Stimulated activated CD4-positive, alpha-beta T cell treated with anti-CD3 and anti-CD28 coated beads, Interleukin-15, amount 100 ng/mL, for 48 hours (primary cell): ENCODE results near the gene PATL2.
"Not testable (repeated sequence)": the region's sequence is repeated elsewhere in the genome, so short reads cannot be mapped to it uniquely, and the experiment has no call there.

Experiments
- DNase-seq, 2 donors: peaks; one replicate each; pipeline ENCODE4 v3.0.0-alpha.2; 2020; ENCODE audit warnings: low read depth in 2 of 2

PATL2 gene

GRCh38 chr15:44711096-44711742 is at the start of gene PATL2, which contains the start of gene B2M:
Gene PATL2 (minus strand): TSS chr15:44711323. CDS start chr15:44676490, 34,833 bp downstream.
Gene B2M (plus strand): TSS chr15:44711517. CDS start chr15:44711547, 30 bp downstream.
- DNase-seq: peak; percentile 89 to 92

GRCh38 chr15:44753345-44753744 is 42.2 kb upstream of the PATL2 start:
- no peak for DNase-seq

- DNase-seq: not testable (repeated sequence)
These were observed 32.3 kb upstream of the PATL2 start for GRCh38 chr15:44743454-44743853.

GRCh38 chr15:44739222-44739847 is 28.2 kb upstream of the PATL2 start:
- not testable (repeated sequence) for DNase-seq

DNA sequence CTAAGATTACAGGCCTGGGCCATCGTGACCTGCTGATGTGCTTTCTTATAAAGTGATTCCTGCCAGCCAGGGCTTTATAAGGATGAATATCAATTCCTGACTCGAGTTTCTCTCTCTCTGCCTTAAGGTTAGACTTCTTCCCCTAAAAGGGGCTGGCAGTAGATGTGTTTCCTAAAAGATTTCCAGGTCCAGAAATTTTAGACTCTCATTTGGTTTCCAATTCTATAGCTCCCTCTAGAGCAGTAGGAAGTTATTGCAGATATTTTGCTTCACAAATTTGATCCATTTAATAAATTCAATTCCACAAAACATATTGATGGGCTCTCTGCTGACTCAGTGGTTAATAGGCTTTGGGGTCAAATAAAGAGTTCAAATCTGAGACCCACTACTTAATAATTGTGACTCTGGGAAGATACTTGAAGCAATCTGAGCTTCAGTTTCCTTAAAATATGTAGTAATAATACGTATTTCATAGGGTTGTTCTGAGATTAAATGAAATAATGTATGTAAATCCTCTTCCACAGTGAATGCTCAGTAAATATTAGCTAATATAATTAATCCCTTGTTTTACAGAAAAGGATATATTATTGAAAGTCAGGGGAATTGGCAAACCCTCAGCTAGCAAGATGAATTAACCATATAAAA is 27.3 kb upstream of the PATL2 start:
- no peak for DNase-seq

DNA sequence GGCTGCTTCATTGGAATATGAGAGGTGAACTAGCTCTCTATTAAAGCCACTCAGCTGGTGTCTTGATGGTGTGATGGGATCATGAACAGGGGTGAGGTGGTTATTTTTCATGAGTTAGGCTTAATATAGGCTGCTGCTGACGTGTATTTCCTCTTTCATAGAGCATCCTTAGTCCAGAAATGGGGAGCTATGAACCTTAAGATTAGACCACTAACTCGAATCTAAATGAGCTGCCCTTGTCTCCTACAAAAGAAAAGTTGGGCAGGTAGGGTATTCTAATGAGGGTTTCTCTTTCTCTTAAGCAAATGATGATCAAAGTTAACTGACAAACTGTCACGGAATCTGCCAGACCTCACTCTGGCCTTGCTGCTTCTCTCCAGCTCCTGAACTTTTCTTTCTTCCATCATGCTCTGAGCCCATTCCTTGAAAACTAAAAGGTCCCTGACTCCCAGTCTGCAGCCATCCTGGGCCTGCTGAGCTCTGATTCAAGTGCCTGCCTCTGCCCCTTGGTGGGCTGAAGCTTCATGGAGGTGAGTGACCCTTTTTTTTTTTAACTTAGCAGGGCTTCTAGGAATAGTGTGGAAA is 25.1 kb upstream of the PATL2 start, which contains the start of gene TRIM69:
TRIM69 (plus strand) TSS at position 348 of the 585 bp plus-strand sequence; CDS start at position 525, 177 bp downstream.
- DNase-seq: no peak

- DNase-seq: peak in 1 of 2 donors; percentile 54
These were observed 24.5 kb upstream of the PATL2 start for GRCh38 chr15:44735482-44736180.

DNA sequence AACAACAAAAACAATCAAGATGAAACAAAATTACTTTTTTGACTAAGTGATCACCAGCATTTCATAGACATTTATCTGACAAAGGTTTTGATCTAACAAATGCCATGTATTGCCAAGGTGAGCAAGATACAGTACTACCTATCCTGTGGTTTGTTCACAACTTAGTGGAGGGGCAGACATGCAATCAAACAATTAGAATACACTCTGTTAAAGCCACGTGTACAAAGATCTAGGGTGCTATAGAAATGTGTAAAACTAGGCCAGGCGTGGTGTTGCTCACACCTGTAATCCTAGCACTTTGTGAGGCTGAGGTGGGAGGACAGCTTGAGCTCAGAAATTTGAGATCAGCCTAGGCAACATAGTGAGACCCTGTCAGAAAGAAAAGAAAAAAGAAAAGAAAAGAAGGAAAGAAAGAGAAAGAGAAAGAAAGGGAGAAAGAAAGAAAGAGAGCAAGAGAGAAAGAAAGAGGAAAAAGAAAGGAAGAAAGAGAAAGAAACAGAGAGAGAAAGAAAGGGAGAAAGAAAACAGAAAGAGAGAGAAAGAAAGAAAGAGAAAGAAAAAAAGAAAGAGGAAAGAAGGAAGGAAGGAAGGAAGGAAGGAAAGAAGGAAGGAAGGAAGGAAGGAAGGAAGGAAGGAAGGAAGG is 23.8 kb upstream of the PATL2 start:
- DNase-seq: no peak

- no peak for DNase-seq
These were observed 18.4 kb upstream of the PATL2 start for GRCh38 chr15:44729408-44730127.

GRCh38 chr15:44728576-44729407 is 17.7 kb upstream of the PATL2 start:
- peak; percentile 92 for DNase-seq

GRCh38 chr15:44728232-44728575 is 17.1 kb upstream of the PATL2 start:
- not testable (repeated sequence) for DNase-seq

DNA sequence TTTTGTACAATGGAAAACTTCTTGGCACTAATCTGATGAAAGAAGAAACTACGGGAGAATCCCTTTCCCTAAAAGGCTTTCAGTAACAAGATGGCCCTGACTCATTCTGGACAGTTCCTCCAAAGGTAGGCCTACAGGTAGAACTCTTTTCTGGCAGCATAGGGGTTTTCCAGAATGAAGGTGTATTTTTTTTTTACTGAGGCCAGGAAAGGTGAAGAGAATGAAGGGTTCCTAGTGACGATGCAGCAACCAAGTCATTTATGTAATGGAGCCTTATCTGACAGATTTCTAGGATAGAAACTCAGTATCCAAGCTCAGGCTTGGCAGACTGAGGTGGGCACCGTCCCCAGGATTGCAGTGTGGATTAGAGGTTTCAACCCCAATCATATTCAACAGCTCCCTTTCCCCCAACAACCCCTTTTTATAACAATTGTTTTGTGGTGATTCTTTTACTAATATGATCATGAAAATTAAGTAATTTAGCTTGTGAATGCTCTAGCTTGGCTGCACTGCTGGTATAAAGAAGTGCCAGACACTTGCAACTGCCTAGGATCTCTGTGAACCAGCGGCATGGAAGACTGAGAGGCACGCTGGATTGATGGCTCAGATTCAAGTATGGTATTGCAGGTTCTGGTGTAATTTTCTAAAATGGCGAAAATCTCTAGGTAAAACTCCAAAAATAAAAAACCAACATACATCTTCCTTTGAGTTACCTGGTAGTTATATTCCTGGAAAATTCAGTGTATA is 16.5 kb upstream of the PATL2 start:
- no peak for DNase-seq

DNA sequence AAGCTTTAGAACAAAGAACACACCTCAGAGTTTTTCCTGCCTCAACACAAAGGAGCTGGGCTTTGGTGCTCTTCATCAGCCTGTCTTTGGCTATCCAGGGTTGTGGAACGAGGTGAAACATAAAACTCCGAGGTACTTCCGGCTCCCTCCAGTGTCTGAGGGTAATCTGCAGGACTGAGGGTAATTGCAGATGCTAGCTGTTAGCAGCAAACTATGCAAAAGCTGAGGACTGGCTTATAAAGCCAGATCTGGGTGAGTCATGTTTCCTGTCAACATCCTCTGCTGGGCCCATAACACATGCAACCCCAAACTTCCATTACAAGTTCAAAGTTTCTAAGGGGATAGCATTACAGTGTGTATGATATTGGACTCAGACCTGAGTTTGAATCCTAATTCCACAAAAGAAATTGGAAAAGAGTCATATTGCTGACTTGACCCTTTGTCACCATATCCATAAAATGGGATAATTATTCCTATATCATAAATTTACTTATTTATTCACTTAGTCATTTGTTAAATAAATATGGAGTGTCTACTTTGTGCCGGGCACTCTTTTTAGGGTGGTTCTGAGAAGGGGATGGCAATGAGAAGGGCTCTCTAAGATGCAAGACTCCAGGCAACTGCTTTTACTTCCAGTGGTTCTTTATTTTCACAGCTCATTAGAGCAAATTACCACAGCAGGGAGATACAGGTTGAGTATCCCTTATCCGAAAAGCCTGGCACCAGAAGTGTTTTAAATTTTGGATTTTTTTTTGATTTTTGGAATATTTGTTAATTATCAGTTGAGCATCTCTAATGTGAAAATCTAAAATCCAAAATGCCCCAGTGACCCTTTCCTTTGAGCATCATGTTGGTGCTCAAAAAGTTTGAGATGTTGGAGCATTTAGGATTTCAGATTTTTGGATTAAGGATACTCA is 15.7 kb upstream of the PATL2 start:
- peak; percentile 61 to 62 for DNase-seq

DNA sequence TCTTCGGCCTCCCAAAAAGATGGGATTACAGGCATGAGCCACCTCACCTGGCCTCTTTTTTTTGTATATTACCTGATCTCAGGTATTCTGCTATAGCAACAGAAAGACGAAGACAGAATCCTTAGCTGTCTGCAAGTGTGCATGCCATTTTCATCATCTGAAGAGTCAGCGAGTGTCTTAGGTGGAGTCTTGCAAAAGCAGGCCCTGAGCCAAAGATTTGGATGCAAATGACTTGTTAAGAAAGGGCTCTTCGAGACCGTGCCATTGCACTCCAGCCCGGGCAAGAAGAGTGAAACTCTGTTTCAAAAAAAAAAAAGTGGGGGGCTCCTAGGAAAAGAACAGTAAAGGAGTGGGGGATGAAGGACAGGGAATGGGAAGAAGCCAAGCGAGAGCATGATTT is 15.0 kb upstream of the PATL2 start:
- DNase-seq: no peak

DNA sequence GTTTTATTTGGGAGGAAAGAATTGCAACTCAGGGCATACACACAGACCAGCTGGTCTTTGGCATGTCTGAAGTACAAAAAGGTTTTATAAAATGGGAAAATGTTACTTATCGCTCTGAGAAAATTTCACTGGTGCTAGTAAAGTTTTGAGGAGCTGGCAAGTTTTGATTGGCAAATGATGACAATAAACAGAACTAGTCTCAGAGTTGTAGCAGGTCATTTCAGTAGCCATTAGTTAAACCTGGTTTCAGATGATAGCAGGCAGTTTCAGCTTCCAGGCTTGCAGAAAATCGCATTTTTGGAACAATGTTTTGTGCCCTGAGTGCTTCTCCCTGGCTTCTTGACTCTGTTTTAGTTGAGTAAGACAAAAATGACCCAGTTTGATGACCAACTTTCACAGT is 10.9 kb upstream of the PATL2 start:
- no peak for DNase-seq

DNA sequence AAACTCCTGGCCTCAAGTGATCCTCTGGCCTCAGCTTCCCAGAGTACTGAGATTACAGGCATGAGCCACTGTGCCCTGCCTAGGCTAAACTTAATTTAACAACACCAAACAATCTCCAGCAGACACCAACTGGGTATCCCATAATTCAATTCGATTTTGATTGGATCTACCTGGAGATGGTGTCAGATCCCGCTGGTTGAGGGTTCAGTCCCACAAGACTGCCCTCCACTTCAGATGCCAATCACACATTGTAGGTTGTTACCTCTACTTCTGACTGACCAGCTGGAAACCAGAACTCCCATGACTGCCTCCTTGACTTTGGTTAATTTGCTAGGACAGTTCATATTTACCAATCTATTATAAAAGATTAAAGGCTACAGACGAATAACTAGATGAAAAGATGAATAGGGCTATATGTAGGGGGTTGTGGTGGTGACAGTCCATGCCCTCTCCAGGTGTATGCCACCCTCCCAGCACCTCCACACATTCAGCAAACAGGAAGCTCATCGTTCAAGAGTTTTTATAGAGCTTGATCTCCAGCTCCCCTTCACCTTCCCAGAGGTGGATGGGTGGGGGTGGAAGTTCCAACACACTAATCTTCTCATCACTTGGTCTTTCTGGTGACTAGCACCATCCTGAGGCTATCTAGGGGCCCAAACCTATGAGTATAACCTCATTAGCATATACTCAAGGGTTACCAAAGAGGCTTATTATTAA is 9.5 kb upstream of the PATL2 start:
- no peak for DNase-seq

DNA sequence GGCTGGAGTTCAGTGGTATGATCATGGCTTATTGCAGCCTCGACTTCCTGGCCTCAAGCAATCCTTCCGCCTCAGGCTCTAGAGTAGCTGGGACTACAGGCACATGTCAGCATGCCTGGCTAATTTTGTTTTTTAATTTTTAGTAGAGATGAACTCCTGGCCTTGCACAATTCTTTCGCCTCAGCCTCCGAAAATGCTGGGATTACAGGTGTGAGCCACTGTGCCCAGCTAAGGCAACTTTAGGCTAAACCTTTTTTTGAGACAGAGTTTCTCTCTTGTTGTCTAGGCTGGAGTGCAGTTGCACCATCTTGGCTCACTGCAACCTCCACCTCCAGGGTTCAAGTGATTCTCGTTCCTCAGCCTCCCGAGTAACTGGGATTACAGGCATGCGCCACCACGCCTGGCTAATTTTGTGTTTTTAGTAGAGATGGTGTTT is 8.9 kb upstream of the PATL2 start:
- DNase-seq: not testable (repeated sequence)
